Transverse colon (tissue), 4 donors: ENCODE results near the gene ITGA3. TPM values are rescaled to one million over a fixed set of nuclear protein-coding genes. Genes with fewer than 3 reads are reported as not detected.

Experiments used
- DNase-seq: peaks from one replicate; pipeline ENCODE4 v3.0.0-alpha.2; 2019
- H3K27ac ChIP-seq, 4 donors: fragments of 200-600 bp; sonication (generic); 2 replicates each; pipeline ENCODE4 v1.5.1; 2016 to 2018; ENCODE audit warnings: inconsistent platforms in 4 of 4
- H3K27me3 ChIP-seq: fragments of 200-600 bp; sonication (generic); 2 replicates; pipeline ENCODE4 v1.5.1; 2017; ENCODE audit warnings: inconsistent platforms
- H3K36me3 ChIP-seq, 4 donors: fragments of 200-600 bp; sonication (generic); 2 replicates each; pipeline ENCODE4 v1.5.1; 2017 to 2019; ENCODE audit warnings: inconsistent platforms in 4 of 4
- H3K4me1 ChIP-seq, 4 donors: fragments of 200-600 bp; sonication (generic); 2 replicates each; pipeline ENCODE4 v1.5.1; 2017 to 2020; ENCODE audit warnings: inconsistent platforms in 4 of 4
- H3K4me3 ChIP-seq, 4 donors: fragments of 200-600 bp; sonication (generic); 1 replicate in 1 of 4; 2 replicates in 3 of 4; pipeline versions ENCODE4 v1.5.1 to v1.6.1; 2017 to 2019; ENCODE audit warnings: inconsistent platforms in 4 of 4
- H3K9me3 ChIP-seq, 2 donors: fragments of 200-600 bp; sonication (generic); 2 replicates each; pipeline ENCODE4 v1.5.1; 2017 to 2019; ENCODE audit warnings: inconsistent platforms in 2 of 2
- CTCF ChIP-seq, 5 experiments: fragments of 200-600 bp in 3 of 5; fragments of 450-650 bp in 2 of 5; sonication (generic) in 3 of 5; IDR thresholded peaks; 1 replicate in 2 of 5; 2 replicates in 3 of 5; pipeline ENCODE4 v1.5.1; 2016 to 2017; ENCODE audit warnings: antibody characterized with exemption in 5 of 5, inconsistent platforms in 3 of 5, mild to moderate bottlenecking in 2 of 5, moderate library complexity in 1 of 5
- EP300 ChIP-seq: sonication (generic); formaldehyde crosslinking; IDR thresholded peaks from one replicate; pipeline ENCODE4 v1.6.1; 2017; ENCODE audit warnings: antibody characterized with exemption, low read depth
- POLR2A ChIP-seq: fragments of 450-650 bp; IDR thresholded peaks from one replicate; pipeline ENCODE4 v1.6.1; 2016; ENCODE audit warnings: antibody characterized with exemption, mild to moderate bottlenecking, moderate library complexity
- POLR2AphosphoS5 ChIP-seq, 3 donors: sonication (generic); formaldehyde crosslinking; IDR thresholded peaks; one replicate each; pipeline ENCODE4 v1.6.1; 2016; ENCODE audit warnings: antibody characterized with exemption in 3 of 3
- WGBS, 2 donors: methylation state at CpG; one replicate each; pipeline ENCODE4 v1.1.5; 2018; ENCODE audit warnings: low coverage in 1 of 2; 5-methylcytosine and 5-hydroxymethylcytosine counted together
- in situ Hi-C, 4 donors: fragments of 200-750 bp; cut with MboI; loops; one replicate each; pipeline versions ENCODE4 v1.15.0 to v1.15.1; 2017; ENCODE audit warnings: low sequenced_read_pairs in 3 of 4, low pct_ligation_motif_present in 1 of 4, low pct_unique_long_range_greater_than_20kb in 1 of 4
- intact Hi-C: fragments of 100-400 bp; cut with DNase I; formaldehyde crosslinking; loops from one replicate; pipeline ENCODE4 v1.15.1; 2023; ENCODE audit warnings: low total_unique reads
- total RNA-seq, 4 donors: library from RNA; depleted of rRNA; stranded (reverse); fragments of >200 nt; gene quantifications; one replicate each; pipeline ENCODE4 v1.1.0, GENCODE V29; 2016

ITGA3 gene
- total RNA-seq, 4 donors from 2014 or later: 147 to 294 (median 171) TPM

GRCh38 chr17:50097926-50098325, 42.0 kb downstream of the ITGA3 start:
- H3K27ac ChIP-seq: peak overlapping the region in 3 of 4 donors; percentile 3 to 94 (median 4)
- H3K27me3 ChIP-seq: no peaks in the 10 kb centered on the region
- intact Hi-C loops (loop anchor here (10.0 kb wide), 1 partner anchor 197 kb away; no protein-coding TSS in a partner anchor), in situ Hi-C loops (no loop called here)
- TF ChIP-seq POLR2AphosphoS5 (IDR thresholded peaks at IDR 0.05) (no peak), POLR2A (no peak), CTCF (IDR thresholded peaks at IDR 0.05) (no peak), EP300 (no peak)
- no peak overlapping the region for H3K4me3 ChIP-seq
- peaks cover 43 to 75% (median 62%) of the 10 kb centered on the region in 4 donors for H3K4me1 ChIP-seq
- no peaks in the 10 kb centered on the region for H3K9me3 ChIP-seq
- no peak for DNase-seq
- WGBS, 2 donors: 51 to 62% methylated on average over 3 to 4 of the region's 4 CpGs
- H3K36me3 ChIP-seq: no peaks in the 10 kb centered on the region

GRCh38 chr17:50098583-50098982, 42.7 kb downstream of the ITGA3 start:
- Histone ChIP-seq H3K27me3 (no peaks in the 10 kb centered on the region), H3K4me3 (no peak overlapping the region), H3K4me1 (peaks cover 48 to 78% (median 67%) of the 10 kb centered on the region in 4 donors), H3K27ac (peak overlapping the region; percentile 89 to 95 (median 92)), H3K36me3 (no peaks in the 10 kb centered on the region), H3K9me3 (no peaks in the 10 kb centered on the region)
- TF ChIP-seq CTCF (IDR thresholded peaks at IDR 0.05): no peak
- TF ChIP-seq EP300: no peak
- TF ChIP-seq POLR2AphosphoS5 (IDR thresholded peaks at IDR 0.05): no peak
- no peak for TF ChIP-seq POLR2A
- WGBS, 2 donors: 78 to 88% methylated on average over 4 of the region's 4 CpGs
- intact Hi-C loops: loop anchor here (10.0 kb wide), 1 partner anchor 196 kb away; no protein-coding TSS in a partner anchor
- in situ Hi-C loops: no loop called here
- DNase-seq: no peak

- no peaks in the 10 kb centered on the region for H3K36me3 ChIP-seq
- 69% methylated on average over 5 of the region's 5 CpGs; no CpG with 5 or more reads in 1 of the 2 donors for WGBS, 2 donors
Observed at GRCh38 chr17:50099003-50099402, 43.1 kb downstream of the ITGA3 start.

GRCh38 chr17:50100480-50100883, 44.6 kb downstream of the ITGA3 start:
- peak overlapping the region; percentile 89 to 95 (median 92) for H3K27ac ChIP-seq
- in situ Hi-C loops: no loop called here
- peaks cover 48 to 75% (median 68%) of the 10 kb centered on the region in 4 donors for H3K4me1 ChIP-seq
- H3K9me3 ChIP-seq: no peaks in the 10 kb centered on the region
- intact Hi-C loops: no loop called here
- TF ChIP-seq POLR2AphosphoS5 (IDR thresholded peaks at IDR 0.05) (peak; percentile 17 to 59 (median 17)), POLR2A (no peak)
- WGBS, 2 donors: 50 to 61% methylated on average over 4 to 5 of the region's 5 CpGs
- H3K36me3 ChIP-seq: no peaks in the 10 kb centered on the region
- H3K27me3 ChIP-seq: no peaks in the 10 kb centered on the region
- DNase-seq: peak; percentile 70
- peak overlapping the region in 1 of 4 donors; percentile 1 for H3K4me3 ChIP-seq

More at GRCh38 chr17:50099003-50099402, 43.1 kb downstream of the ITGA3 start:
- TF ChIP-seq EP300: no peak
- no peak for TF ChIP-seq POLR2AphosphoS5 (IDR thresholded peaks at IDR 0.05)
- no peak for TF ChIP-seq POLR2A
- DNase-seq: no peak
- no peaks in the 10 kb centered on the region for H3K27me3 ChIP-seq
- H3K4me3 ChIP-seq: no peak overlapping the region
- intact Hi-C loops (loop anchor here (10.0 kb wide), 1 partner anchor 196 kb away; no protein-coding TSS in a partner anchor), in situ Hi-C loops (no loop called here)
- peak overlapping the region; percentile 89 to 95 (median 92) for H3K27ac ChIP-seq
- peaks cover 48 to 78% (median 69%) of the 10 kb centered on the region in 4 donors for H3K4me1 ChIP-seq
- no peaks in the 10 kb centered on the region for H3K9me3 ChIP-seq

- Histone ChIP-seq H3K9me3 (no peaks in the 10 kb centered on the region), H3K4me1 (peaks cover 48 to 73% (median 65%) of the 10 kb centered on the region in 4 donors), H3K27ac (peak overlapping the region; percentile 89 to 95 (median 92)), H3K27me3 (no peaks in the 10 kb centered on the region), H3K4me3 (peak overlapping the region in 1 of 4 donors; percentile 1), H3K36me3 (peaks cover 0 to 3% (median 0%) of the 10 kb centered on the region in 4 donors)
- in situ Hi-C loops (no loop called here), intact Hi-C loops (no loop called here)
- DNase-seq: no peak
- WGBS, 2 donors: 50% methylated on average over 15 of the region's 15 CpGs; no CpG with 5 or more reads in 1 of the 2 donors
- TF ChIP-seq POLR2A: no peak
- TF ChIP-seq EP300: no peak
- no peak for TF ChIP-seq CTCF (IDR thresholded peaks at IDR 0.05)
- TF ChIP-seq POLR2AphosphoS5 (IDR thresholded peaks at IDR 0.05): no peak
Observed at GRCh38 chr17:50100921-50101345, 45.0 kb downstream of the ITGA3 start.
